Subcutaneous adipose tissue (tissue), 4 donors: ENCODE measurements around the gene CDK16. TPM values are rescaled to one million over a fixed set of nuclear protein-coding genes. Genes with fewer than 3 reads are reported as not detected.

Source experiments
- total RNA-seq, 4 donors: library from RNA; depleted of rRNA; stranded (reverse); fragments of >200 nt; gene quantifications; one replicate each; pipeline ENCODE4 v1.1.0, GENCODE V29; 2016
- TF ChIP-seq, protein P1 (sequence below): fragments of 450-650 bp; IDR thresholded peaks from one replicate; pipeline ENCODE4 v1.5.1; 2016; ENCODE audit warnings: low read depth, mild to moderate bottlenecking, control low read depth, antibody characterized with exemption, moderate library complexity

CDK16 gene
- total RNA-seq, 4 donors from 2014 or later = 57.0 to 176 (median 62.6) TPM

DNA sequence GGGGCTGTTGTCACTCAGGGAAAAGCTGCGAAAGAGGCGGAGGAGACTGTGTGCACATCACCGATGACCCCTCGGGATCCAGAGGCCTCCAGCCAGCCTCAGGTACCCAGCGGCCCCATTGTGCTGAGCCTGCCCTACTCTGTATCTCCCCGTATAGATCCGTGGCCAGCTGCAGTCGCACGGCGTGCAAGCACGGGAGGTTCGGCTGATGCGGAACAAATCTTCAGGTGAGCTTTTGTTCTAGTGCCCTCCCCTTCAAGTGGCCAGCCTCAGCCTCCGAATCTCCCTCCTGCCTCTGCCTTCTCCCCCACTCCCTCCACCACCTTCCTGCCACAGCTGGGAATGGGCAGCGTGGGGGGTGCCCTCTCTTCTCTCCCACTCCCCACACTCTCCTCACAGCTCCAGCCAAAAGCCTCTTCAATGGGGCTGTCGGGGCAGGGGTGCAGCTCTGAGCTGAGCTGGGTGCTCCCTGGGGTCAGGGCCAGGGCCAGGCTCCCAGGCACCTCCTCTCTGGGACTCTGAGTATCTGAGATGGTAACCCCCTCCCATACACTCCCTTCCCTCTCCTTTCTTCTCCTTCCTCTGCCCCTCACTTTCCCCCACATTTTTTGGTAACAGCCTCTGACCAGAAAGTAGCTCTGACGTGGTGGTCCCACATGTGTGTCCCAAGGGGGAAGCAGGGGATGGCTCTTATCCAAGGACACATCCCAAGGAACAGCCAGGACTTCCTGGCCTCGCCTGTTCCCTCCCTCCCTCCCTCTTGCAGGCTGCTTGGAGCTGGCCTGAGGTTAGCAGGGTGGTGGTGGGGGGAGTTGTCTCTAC is 45.3 kb upstream of the CDK16 start:
- TF ChIP-seq, protein P1, sequence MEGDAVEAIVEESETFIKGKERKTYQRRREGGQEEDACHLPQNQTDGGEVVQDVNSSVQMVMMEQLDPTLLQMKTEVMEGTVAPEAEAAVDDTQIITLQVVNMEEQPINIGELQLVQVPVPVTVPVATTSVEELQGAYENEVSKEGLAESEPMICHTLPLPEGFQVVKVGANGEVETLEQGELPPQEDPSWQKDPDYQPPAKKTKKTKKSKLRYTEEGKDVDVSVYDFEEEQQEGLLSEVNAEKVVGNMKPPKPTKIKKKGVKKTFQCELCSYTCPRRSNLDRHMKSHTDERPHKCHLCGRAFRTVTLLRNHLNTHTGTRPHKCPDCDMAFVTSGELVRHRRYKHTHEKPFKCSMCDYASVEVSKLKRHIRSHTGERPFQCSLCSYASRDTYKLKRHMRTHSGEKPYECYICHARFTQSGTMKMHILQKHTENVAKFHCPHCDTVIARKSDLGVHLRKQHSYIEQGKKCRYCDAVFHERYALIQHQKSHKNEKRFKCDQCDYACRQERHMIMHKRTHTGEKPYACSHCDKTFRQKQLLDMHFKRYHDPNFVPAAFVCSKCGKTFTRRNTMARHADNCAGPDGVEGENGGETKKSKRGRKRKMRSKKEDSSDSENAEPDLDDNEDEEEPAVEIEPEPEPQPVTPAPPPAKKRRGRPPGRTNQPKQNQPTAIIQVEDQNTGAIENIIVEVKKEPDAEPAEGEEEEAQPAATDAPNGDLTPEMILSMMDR = no peak

DNA sequence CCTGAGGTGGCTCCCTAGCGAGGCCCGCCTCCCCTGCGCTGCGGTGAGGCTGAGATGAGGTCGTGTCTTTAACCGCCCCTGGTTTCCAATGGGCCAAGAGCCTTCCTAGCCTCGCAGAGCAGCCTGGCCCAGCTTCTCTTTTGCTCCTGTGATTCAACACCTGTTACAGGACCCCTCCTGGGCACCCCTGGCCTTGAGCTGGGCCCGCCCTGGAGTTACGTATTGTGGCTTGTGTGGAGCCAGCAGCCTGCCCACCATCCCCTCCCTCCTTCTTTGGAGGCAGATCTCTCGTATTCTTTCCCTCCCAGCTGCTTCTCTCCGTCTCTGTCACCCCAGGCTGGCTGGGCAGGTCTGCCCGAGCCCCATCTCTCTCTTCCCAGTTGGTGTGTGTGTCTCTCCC is 44.1 kb upstream of the CDK16 start:
- TF ChIP-seq, protein P1 = no peak

DNA sequence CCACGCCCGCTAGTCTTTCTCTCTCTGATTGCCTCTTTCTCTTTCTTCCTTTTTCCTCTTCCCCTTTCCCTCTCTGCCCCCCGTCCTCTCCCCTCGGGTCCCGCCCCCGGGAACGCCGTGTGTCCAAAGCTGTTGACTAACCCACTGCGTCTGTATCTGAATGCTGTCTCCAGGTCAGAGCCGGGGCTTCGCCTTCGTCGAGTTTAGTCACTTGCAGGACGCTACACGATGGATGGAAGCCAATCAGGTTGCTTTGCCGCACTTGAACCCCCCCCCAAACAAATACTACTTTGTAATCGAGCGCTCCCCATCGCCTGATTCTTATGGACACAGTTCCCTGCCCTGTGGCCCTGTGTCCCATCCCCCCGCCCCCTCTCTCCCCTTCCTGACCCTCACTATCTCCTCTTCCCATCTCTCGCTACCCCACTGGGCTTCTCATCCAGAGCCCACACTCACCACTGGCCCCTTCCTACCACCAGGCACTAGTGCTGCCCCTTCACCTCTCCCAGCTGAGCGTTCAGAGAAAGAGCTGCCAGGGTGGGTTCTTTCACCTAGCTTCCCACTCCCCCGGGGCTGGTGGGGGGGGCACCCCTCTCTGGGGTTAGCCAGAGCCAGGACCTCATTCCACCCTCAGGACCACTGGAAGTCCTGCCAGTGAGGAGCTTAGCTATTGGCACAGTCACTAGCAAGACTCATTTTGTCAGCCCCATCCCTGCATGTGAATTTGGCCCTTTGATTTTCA is 43.5 kb upstream of the CDK16 start:
- TF ChIP-seq, protein P1 = no peak

DNA sequence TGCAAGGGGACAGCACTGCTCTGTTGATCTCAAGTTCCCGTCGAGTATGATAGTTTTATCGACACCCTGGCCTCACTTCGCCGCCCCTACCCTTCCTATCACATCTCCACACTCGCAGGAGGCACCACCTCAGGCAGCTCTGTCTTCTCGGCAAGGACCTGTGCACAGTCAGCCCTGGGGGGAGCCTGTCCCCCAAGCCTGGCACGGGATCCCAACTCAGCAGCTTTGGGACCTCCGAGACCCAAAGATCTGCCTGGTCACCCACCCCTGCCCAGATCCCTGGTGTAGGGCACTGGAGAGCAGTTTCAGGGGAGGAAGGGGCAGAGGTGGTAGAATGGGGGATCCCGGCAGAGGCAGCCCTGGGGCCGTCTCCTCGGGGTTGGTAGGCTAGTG is 42.9 kb upstream of the CDK16 start:
- TF ChIP-seq, protein P1 = no peak

DNA sequence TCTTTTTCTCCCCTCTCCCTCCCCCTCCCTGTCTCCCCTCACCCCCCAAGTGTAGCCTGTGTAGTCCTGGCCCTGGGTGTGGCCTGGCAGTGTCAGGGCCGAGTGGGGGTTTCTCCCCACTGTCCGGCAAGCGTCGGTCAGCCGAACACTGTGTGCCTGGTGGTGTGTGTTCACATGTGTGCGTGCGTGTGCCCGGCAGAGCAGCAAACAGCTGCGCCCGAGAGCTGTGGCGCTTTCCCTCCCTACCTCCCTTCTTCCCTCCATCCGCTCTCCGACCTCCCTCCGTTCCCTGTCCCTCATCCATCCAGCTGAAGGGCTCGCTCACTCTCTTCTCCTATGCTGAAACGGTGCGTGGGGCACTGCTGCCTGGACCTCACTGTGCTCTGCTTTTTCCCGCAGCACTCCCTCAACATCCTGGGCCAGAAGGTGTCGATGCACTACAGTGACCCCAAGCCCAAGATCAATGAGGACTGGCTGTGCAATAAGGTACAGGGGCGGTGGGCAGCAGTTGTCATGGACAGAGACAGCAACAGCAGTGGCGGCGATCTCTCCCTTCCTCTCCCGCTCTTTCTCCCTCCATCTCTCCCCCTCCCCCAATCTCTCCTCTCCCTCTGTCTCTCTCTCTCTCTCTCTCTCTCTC is 42.3 kb upstream of the CDK16 start:
- TF ChIP-seq, protein P1 = no peak

DNA sequence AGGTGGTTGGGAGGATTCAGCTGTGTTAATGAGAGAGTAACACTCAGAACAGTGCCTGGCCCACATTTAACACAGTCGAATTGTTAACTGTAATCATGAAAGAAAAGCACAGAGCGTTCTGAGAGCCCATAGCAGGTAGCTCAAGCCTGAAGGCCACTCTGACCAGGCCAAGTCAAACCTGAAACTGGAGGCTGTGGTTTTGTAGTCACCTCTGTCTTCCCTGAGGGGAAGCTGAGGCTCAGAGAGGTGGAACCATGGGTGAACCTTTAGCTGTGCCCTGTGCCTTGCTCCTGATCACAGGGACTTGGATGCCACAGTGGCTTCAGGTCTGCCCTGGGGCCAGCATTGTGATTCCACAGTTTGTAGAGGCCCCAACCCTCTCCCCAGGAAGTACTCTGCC is 41.4 kb upstream of the CDK16 start:
- TF ChIP-seq, protein P1 = no peak

DNA sequence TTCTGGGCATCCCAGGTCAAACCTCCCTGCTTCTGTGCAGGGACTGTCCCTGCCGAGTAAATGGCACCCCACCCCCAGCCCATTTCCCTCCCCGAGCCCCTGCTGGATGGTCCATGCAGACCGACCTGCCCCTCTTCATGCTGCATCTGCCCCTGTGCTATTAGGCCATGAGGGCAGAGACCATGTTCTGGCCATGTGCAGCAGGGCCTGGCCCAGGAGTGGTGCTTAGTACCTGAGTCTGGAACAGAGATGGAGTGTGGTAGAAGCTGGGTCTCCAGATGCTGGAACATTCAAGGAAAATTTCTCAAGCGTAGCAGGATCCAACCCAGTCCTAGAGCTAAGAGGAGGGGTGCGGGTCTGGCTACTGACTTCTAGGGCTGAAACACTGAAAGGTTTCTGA is 40.1 kb upstream of the CDK16 start:
- TF ChIP-seq, protein P1 = no peak
